ENCODE measurements around the gene NR2C1.

Gene NR2C1

DNA sequence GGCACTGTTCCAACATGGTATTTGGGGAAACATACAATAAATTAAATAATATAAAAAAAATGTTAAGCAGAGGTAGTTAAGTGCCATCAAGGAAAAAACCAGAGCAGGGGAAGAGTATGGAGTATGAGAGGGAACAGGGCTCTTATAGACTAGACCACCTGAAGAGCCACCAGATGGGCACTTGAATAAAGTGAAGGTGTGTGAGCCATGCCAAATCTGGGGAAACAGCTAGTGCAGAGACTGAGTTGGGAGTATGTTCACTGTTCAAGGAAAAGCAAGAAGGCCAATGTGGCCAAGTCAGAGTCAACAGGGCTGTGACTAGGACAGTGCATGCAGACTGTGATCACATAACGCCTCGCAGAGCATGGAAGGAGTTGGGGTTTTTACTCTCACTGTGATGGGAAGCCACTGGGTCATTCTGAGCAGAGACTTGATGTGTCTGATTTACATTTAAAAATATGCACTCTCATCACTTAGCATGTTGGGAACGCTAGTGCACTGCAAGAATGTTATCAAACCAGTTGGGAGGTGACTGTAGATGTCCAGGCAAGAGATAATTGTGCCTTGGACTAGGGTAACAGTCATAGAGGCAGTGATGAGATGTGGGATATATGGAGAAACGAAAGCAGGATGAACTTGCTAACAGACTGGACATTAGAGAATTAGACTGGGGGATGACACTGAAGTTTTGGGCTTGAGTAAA lies 95.5 kb downstream of the NR2C1 start:
- H3K27ac ChIP-seq (ENCODE audit: low read length), result no peak overlapping the region
- no peak overlapping the region for H3K4me3 ChIP-seq (ENCODE audit: low read length)
- no peak for TF ChIP-seq EZH2phosphoT487 (IDR thresholded peaks at IDR 0.05; ENCODE audit: low read depth)
- TF ChIP-seq, protein P1, sequence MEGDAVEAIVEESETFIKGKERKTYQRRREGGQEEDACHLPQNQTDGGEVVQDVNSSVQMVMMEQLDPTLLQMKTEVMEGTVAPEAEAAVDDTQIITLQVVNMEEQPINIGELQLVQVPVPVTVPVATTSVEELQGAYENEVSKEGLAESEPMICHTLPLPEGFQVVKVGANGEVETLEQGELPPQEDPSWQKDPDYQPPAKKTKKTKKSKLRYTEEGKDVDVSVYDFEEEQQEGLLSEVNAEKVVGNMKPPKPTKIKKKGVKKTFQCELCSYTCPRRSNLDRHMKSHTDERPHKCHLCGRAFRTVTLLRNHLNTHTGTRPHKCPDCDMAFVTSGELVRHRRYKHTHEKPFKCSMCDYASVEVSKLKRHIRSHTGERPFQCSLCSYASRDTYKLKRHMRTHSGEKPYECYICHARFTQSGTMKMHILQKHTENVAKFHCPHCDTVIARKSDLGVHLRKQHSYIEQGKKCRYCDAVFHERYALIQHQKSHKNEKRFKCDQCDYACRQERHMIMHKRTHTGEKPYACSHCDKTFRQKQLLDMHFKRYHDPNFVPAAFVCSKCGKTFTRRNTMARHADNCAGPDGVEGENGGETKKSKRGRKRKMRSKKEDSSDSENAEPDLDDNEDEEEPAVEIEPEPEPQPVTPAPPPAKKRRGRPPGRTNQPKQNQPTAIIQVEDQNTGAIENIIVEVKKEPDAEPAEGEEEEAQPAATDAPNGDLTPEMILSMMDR (IDR thresholded peaks at IDR 0.05; ENCODE audit: low read depth, low read length), result no peak
- H3K4me1 ChIP-seq (ENCODE audit: low read length), result no peaks in the 10 kb centered on the region
- H4K20me1 ChIP-seq (ENCODE audit: insufficient read depth, low read length), result no peaks in the 10 kb centered on the region
- H2AFZ ChIP-seq (ENCODE audit: low read depth, low read length), result no peak overlapping the region
- no peaks in the 10 kb centered on the region for H3K27me3 ChIP-seq (ENCODE audit: low read depth, low read length)
- no peaks in the 10 kb centered on the region for H3K9me3 ChIP-seq (ENCODE audit: insufficient read depth, low read length)
- no peaks in the 10 kb centered on the region for H3K36me3 ChIP-seq (replicated peaks; ENCODE audit: low read depth, low read length)
- H3K4me2 ChIP-seq (ENCODE audit: low read length), result no peak overlapping the region
- no peaks in the 10 kb centered on the region for H3K79me2 ChIP-seq (ENCODE audit: low read length)
- H3K9ac ChIP-seq (ENCODE audit: low read length), result no peak overlapping the region

DNA sequence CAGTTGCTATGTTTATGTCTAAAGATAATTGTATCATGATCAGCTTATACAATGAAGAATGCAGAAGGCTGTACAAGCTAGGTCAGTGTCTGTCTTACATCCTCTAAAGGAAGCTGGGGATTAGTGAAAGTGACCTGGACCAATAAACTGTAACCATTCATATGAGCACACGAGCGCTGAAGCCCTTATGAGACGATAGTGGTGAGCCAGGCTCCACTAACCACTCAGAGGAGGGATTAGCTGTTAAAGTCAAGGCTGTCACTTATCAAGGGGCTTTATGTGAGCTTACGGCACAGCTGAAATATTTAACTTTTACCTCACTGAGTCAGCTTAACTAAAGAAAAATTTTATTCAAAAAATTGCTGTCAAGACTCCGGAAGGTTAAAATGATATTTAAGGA lies 100.2 kb downstream of the NR2C1 start:
- H3K4me1 ChIP-seq (ENCODE audit: low read length), result no peaks in the 10 kb centered on the region
- no peak overlapping the region for H3K27ac ChIP-seq (ENCODE audit: low read length)
- H4K20me1 ChIP-seq (ENCODE audit: insufficient read depth, low read length), result no peaks in the 10 kb centered on the region; the same call in 1 of the 2 replicates
- TF ChIP-seq EZH2phosphoT487 (IDR thresholded peaks at IDR 0.05; ENCODE audit: low read depth), result no peak
- TF ChIP-seq, protein P1 (IDR thresholded peaks at IDR 0.05; ENCODE audit: low read depth, low read length), result no peak
- H3K4me3 ChIP-seq (ENCODE audit: low read length), result no peak overlapping the region
- H2AFZ ChIP-seq (ENCODE audit: low read depth, low read length), result no peak overlapping the region
- no peaks in the 10 kb centered on the region for H3K27me3 ChIP-seq (ENCODE audit: low read depth, low read length)
- no peaks in the 10 kb centered on the region for H3K9me3 ChIP-seq (ENCODE audit: insufficient read depth, low read length)
- H3K36me3 ChIP-seq (replicated peaks; ENCODE audit: low read depth, low read length), result peaks cover 11% of the 10 kb centered on the region
- no peaks in the 10 kb centered on the region for H3K79me2 ChIP-seq (ENCODE audit: low read length)
- no peak overlapping the region for H3K9ac ChIP-seq (ENCODE audit: low read length)
- no peak overlapping the region for H3K4me2 ChIP-seq (ENCODE audit: low read length)

DNA sequence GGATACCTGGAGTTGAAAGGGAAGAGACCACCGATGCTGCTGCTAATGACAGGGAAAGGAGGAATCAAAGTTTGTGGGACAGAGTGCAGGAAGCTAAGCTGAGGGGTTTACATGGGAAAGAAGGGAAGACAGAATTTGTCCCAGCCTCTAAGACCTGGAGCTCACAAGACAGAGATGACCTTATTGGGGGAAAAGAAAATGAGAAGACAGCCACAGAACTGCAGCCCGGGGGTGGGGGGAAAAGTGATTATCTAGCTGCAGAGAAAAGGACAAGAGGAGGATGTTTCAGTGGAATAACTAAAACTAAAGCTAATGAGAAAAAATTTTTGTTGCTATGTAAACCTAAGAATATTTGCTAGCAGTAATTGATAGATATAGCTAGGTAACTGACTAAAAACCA lies 100.6 kb downstream of the NR2C1 start:
- H4K20me1 ChIP-seq (ENCODE audit: insufficient read depth, low read length), result no peaks in the 10 kb centered on the region; the same call in 1 of the 2 replicates
- H3K9me3 ChIP-seq (ENCODE audit: insufficient read depth, low read length), result no peaks in the 10 kb centered on the region
- no peaks in the 10 kb centered on the region for H3K4me1 ChIP-seq (ENCODE audit: low read length)
- TF ChIP-seq, protein P1 (IDR thresholded peaks at IDR 0.05; ENCODE audit: low read depth, low read length), result no peak
- TF ChIP-seq EZH2phosphoT487 (IDR thresholded peaks at IDR 0.05; ENCODE audit: low read depth), result no peak
- no peak overlapping the region for H3K9ac ChIP-seq (ENCODE audit: low read length)
- H3K4me2 ChIP-seq (ENCODE audit: low read length), result no peak overlapping the region
- H3K36me3 ChIP-seq (replicated peaks; ENCODE audit: low read depth, low read length), result peaks cover 11% of the 10 kb centered on the region
- H2AFZ ChIP-seq (ENCODE audit: low read depth, low read length), result no peak overlapping the region
- no peak overlapping the region for H3K27ac ChIP-seq (ENCODE audit: low read length)
- no peaks in the 10 kb centered on the region for H3K27me3 ChIP-seq (ENCODE audit: low read depth, low read length)
- H3K4me3 ChIP-seq (ENCODE audit: low read length), result no peak overlapping the region
- H3K79me2 ChIP-seq (ENCODE audit: low read length), result no peaks in the 10 kb centered on the region

DNA sequence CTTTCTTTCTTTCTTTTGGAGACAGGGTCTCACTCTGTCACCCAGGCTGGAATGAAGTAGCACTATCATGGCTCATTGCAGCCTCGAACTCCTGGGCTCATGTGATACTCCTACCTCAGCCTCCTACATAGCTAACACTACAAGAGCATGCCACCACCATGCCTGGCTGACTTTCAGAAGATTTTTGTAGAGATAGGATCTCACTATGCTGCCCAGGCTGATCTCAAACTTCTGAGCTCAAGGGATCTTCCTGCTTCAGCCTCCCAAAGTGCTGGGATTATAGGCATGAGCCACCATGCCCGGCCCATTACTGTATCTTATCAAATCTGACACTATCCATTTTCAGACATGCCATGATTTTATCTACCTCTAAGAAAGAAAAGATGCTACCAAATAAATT lies 101.5 kb downstream of the NR2C1 start:
- no peaks in the 10 kb centered on the region; the same call in 1 of the 2 replicates for H4K20me1 ChIP-seq (ENCODE audit: insufficient read depth, low read length)
- no peak overlapping the region for H3K9ac ChIP-seq (ENCODE audit: low read length)
- TF ChIP-seq, protein P1 (IDR thresholded peaks at IDR 0.05; ENCODE audit: low read depth, low read length), result no peak
- TF ChIP-seq EZH2phosphoT487 (IDR thresholded peaks at IDR 0.05; ENCODE audit: low read depth), result no peak
- H2AFZ ChIP-seq (ENCODE audit: low read depth, low read length), result no peak overlapping the region
- H3K27me3 ChIP-seq (ENCODE audit: low read depth, low read length), result no peaks in the 10 kb centered on the region
- no peak overlapping the region for H3K27ac ChIP-seq (ENCODE audit: low read length)
- peaks cover 11% of the 10 kb centered on the region for H3K36me3 ChIP-seq (replicated peaks; ENCODE audit: low read depth, low read length)
- peaks cover 5% of the 10 kb centered on the region for H3K4me1 ChIP-seq (ENCODE audit: low read length)
- no peaks in the 10 kb centered on the region for H3K9me3 ChIP-seq (ENCODE audit: insufficient read depth, low read length)
- no peaks in the 10 kb centered on the region for H3K79me2 ChIP-seq (ENCODE audit: low read length)
- no peak overlapping the region for H3K4me3 ChIP-seq (ENCODE audit: low read length)
- no peak overlapping the region for H3K4me2 ChIP-seq (ENCODE audit: low read length)
